Loucy (cell line): ENCODE data around the gene KRTAP4-5.
"Not testable (repeated sequence)": the region's sequence is repeated elsewhere in the genome, so short reads cannot be mapped to it uniquely, and the experiment has no call there.

Experiments
- H2AFZ ChIP-seq: fragments of 200-600 bp; sonication (generic); 2 replicates; pipeline ENCODE4 v1.6.0; 2016; ENCODE audit warnings: antibody characterized with exemption, mild to moderate bottlenecking, low read length, moderate library complexity
- H3F3A ChIP-seq: fragments of 200-600 bp; 2 replicates; pipeline ENCODE4 v1.6.0; 2016; ENCODE audit warnings: antibody characterized with exemption, low read depth, mild to moderate bottlenecking
- H3K27me3 ChIP-seq: fragments of 200-600 bp; sonication (generic); 2 replicates; pipeline ENCODE4 v1.6.1; 2014; ENCODE audit warnings: low read length, mild to moderate bottlenecking; ENCODE audit not compliant: insufficient read depth, poor library complexity, severe bottlenecking
- H3K36me3 ChIP-seq: fragments of 200-600 bp; sonication (generic); 2 replicates; pipeline ENCODE4 v1.6.1; 2016; ENCODE audit warnings: low read length; ENCODE audit not compliant: insufficient read depth
- H3K4me1 ChIP-seq: fragments of 200-600 bp; sonication (generic); 2 replicates; pipeline ENCODE4 v1.5.1; 2014; ENCODE audit warnings: low read length, mild to moderate bottlenecking; ENCODE audit not compliant: insufficient read depth, poor library complexity, severe bottlenecking
- H3K4me2 ChIP-seq: fragments of 200-600 bp; sonication (generic); 2 replicates; pipeline ENCODE4 v1.6.0; 2014; ENCODE audit warnings: antibody characterized with exemption, low read length, low read depth, mild to moderate bottlenecking; ENCODE audit not compliant: poor library complexity, severe bottlenecking
- H3K4me3 ChIP-seq: fragments of 200-600 bp; sonication (generic); 2 replicates; pipeline ENCODE4 v1.5.1; 2014; ENCODE audit warnings: low read length, mild to moderate bottlenecking, mixed read lengths; ENCODE audit not compliant: poor library complexity, severe bottlenecking
- H3K79me2 ChIP-seq: fragments of 200-600 bp; sonication (generic); 2 replicates; pipeline ENCODE4 v1.6.1; 2014; ENCODE audit warnings: low read length; ENCODE audit not compliant: insufficient read depth
- H3K9ac ChIP-seq: fragments of 200-600 bp; sonication (generic); 2 replicates; pipeline ENCODE4 v1.6.0; 2014; ENCODE audit warnings: mild to moderate bottlenecking, low read depth, low read length, moderate library complexity; ENCODE audit not compliant: poor library complexity, severe bottlenecking
- H3K9me2 ChIP-seq: fragments of 200-600 bp; sonication (generic); replicated peaks from 2 replicates; pipeline ENCODE4 v1.6.1; 2016; ENCODE audit warnings: low read depth, low read length, mixed read lengths
- H3K9me3 ChIP-seq: fragments of 200-600 bp; sonication (generic); 2 replicates; pipeline ENCODE4 v1.6.1; 2014; ENCODE audit warnings: mild to moderate bottlenecking, antibody characterized with exemption, low read length, low read depth; ENCODE audit not compliant: insufficient read depth
- H4K20me1 ChIP-seq: fragments of 200-600 bp; sonication (generic); 2 replicates; pipeline ENCODE4 v1.6.0; 2014; ENCODE audit warnings: antibody characterized with exemption, low read length, mild to moderate bottlenecking; ENCODE audit not compliant: insufficient read depth, poor library complexity, severe bottlenecking
- CTCF ChIP-seq: fragments of 200-600 bp; sonication (generic); conservative IDR thresholded peaks from 2 replicates; pipeline ENCODE4 v1.5.1; 2014; ENCODE audit warnings: mild to moderate bottlenecking, antibody characterized with exemption, low read length
- EZH2phosphoT487 ChIP-seq: fragments of 200-600 bp; IDR thresholded peaks from 2 replicates; pipeline ENCODE4 v1.6.1; 2018; ENCODE audit warnings: antibody characterized with exemption, mild to moderate bottlenecking, moderate library complexity, borderline replicate concordance

KRTAP4-5 gene

GRCh38 chr17:41149652-41149985 is at the start of gene KRTAP4-5:
KRTAP4-5 (minus strand) TSS chr17:41149825; CDS start chr17:41149767, 58 bp downstream.
- no peak within 1 kb of the TSS for H3K4me3 ChIP-seq
- no peaks in the 10 kb centered on the region for H3K9me2 ChIP-seq
- H3K9me3 ChIP-seq, result no peaks in the 10 kb centered on the region
- no peaks in the 10 kb centered on the region for H3K36me3 ChIP-seq
- H2AFZ ChIP-seq, result no peak within 1 kb of the TSS
- no peak for TF ChIP-seq EZH2phosphoT487
- no peak for TF ChIP-seq CTCF
- H3K27me3 ChIP-seq, result no peaks in the 10 kb centered on the region
- no peak within 1 kb of the TSS for H3K9ac ChIP-seq
- no peak within 1 kb of the TSS for H3K4me2 ChIP-seq
- H4K20me1 ChIP-seq, result no peaks in the 10 kb centered on the region
- no peaks in the 10 kb centered on the region for H3F3A ChIP-seq
- peaks cover 4% of the 10 kb centered on the region for H3K4me1 ChIP-seq
- H3K79me2 ChIP-seq, result no peaks in the 10 kb centered on the region

DNA sequence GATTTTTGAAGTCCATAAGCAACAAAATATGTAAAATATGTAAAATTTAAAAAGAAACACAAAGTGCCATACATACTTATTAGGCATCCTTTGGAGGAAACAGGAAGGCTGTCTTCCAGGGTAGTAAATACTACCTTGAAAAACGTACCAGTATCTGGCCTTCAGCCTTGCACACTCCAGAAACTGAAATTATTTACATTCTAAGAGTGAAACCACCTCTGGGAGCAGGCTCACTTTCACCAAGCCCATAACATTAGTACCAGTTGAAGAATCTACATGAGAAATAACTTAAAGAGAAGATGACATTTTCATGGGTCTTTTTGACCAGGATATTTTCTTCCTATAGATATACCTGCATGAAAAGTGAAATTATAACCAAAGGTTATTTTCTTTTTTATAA is 46.4 kb upstream of the KRTAP4-5 start:
- Histone ChIP-seq H3K9ac (no peak overlapping the region), H3K27me3 (no peaks in the 10 kb centered on the region), H3K9me3 (no peaks in the 10 kb centered on the region), H2AFZ (no peak overlapping the region), H3K4me2 (no peak overlapping the region), H3K4me1 (no peaks in the 10 kb centered on the region), H3F3A (no peaks in the 10 kb centered on the region), H3K4me3 (no peak overlapping the region), H4K20me1 (no peaks in the 10 kb centered on the region), H3K79me2 (no peaks in the 10 kb centered on the region), H3K36me3 (no peaks in the 10 kb centered on the region), H3K9me2 (no peaks in the 10 kb centered on the region)
- TF ChIP-seq CTCF (no peak), EZH2phosphoT487 (no peak)

DNA sequence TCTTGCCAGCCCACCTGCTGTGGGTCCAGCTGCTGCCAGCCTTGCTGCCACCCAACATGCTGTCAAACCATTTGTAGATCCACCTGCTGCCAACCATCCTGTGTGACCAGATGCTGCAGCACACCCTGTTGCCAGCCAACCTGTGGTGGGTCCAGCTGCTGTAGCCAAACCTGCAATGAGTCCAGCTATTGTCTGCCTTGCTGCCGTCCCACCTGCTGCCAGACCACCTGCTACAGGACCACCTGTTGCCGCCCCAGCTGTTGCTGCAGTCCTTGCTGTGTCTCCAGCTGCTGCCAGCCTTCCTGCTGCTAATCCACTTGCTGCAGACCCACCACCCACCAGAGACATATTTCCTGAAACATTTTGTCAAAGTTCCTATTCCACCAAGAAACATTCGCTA is 40.7 kb upstream of the KRTAP4-5 start:
- TF ChIP-seq EZH2phosphoT487, result no peak
- TF ChIP-seq CTCF, result no peak

DNA sequence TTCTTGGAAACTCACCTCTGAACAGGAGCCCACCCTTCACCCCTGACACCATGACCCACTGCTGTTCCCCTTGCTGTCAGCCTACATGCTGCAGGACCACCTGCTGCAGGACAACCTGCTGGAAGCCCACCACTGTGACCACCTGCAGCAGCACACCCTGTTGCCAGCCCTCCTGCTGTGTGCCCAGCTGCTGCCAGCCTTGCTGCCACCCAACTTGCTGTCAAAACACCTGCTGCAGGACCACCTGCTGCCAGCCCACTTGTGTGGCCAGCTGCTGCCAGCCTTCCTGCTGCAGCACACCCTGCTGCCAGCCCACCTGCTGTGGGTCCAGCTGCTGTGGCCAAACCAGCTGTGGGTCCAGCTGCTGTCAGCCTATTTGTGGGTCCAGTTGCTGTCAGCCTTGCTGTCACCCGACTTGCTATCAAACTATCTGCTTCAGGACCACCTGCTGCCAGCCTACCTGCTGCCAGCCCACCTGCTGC is 40.3 kb upstream of the KRTAP4-5 start, which contains the start of gene KRTAP9-1:
Gene KRTAP9-1, plus strand, starts transcription at position 51 of the 482 bp plus-strand sequence. Its CDS starts 0 bp downstream, at position 51.
- not testable (repeated sequence) for H3K4me2 ChIP-seq

More for the DNA sequence above, 40.7 kb upstream of the KRTAP4-5 start:
- Histone ChIP-seq H3K9me2 (no peaks in the 10 kb centered on the region), H3F3A (no peaks in the 10 kb centered on the region), H3K79me2 (no peaks in the 10 kb centered on the region), H4K20me1 (no peaks in the 10 kb centered on the region), H3K9ac (no peak overlapping the region), H3K4me3 (no peak overlapping the region), H3K36me3 (no peaks in the 10 kb centered on the region), H2AFZ (no peak overlapping the region), H3K4me1 (no peaks in the 10 kb centered on the region), H3K27me3 (no peaks in the 10 kb centered on the region), H3K9me3 (no peaks in the 10 kb centered on the region), H3K4me2 (no peak overlapping the region)

More for the DNA sequence above, 40.3 kb upstream of the KRTAP4-5 start, which contains the start of gene KRTAP9-1:
- H3K79me2 ChIP-seq, H3K9me2 ChIP-seq, H2AFZ ChIP-seq, H4K20me1 ChIP-seq, H3F3A ChIP-seq, H3K9ac ChIP-seq, H3K4me3 ChIP-seq, H3K9me3 ChIP-seq, H3K27me3 ChIP-seq, H3K4me1 ChIP-seq, H3K36me3 ChIP-seq: not testable (repeated sequence)
